Liver (tissue), 3 donors: ENCODE data around the gene ATG16L1.

Experiments
- ATF3 ChIP-seq: IDR thresholded peaks from 2 replicates; pipeline ENCODE4 v1.6.1; 2016; ENCODE audit warnings: antibody characterized with exemption
- CTCF ChIP-seq: fragments of 150-350 bp; IDR thresholded peaks from 2 replicates; pipeline ENCODE4 v1.5.1; 2017; ENCODE audit warnings: improper control_type of control experiment, low read depth, low read length; ENCODE audit not compliant: missing input control
- EGR1 ChIP-seq, 2 donors: IDR thresholded peaks; 2 replicates each; pipeline ENCODE4 v1.6.1; 2016 to 2018; ENCODE audit warnings: antibody characterized with exemption in 2 of 2, low read depth in 2 of 2
- donor health status: healthy.
- donor health status: healthy.

GRCh38 chr2:233203060-233203459 lies 48.4 kb upstream of the ATG16L1 start:
- TF ChIP-seq CTCF = no peak
- no peak for TF ChIP-seq ATF3
- no peak for TF ChIP-seq EGR1 (IDR thresholded peaks at IDR 0.05; ENCODE audit: low read depth in 2 of 2)
